Esophagus (tissue), 2 donors: ENCODE measurements around the gene TUBGCP3. TPM values are rescaled to one million over a fixed set of nuclear protein-coding genes. Genes with fewer than 3 reads are reported as not detected.

Source experiments
- H3K27ac ChIP-seq, 2 donors: one replicate each; pipeline ENCODE4 v1.5.1; 2013; ENCODE audit warnings: low read depth in 2 of 2, mild to moderate bottlenecking in 2 of 2, inconsistent platforms in 1 of 2, low read length in 1 of 2, moderate library complexity in 1 of 2
- H3K27me3 ChIP-seq, 2 donors: one replicate each; pipeline ENCODE4 v1.6.1; 2013; ENCODE audit warnings: low read length in 2 of 2, control low read depth in 1 of 2, mild to moderate bottlenecking in 1 of 2; ENCODE audit not compliant: insufficient read depth in 2 of 2, control insufficient read depth in 1 of 2
- H3K36me3 ChIP-seq, 2 donors: one replicate each; pipeline ENCODE4 v1.6.1; 2013; ENCODE audit warnings: low read length in 1 of 2; ENCODE audit not compliant: control insufficient read depth in 2 of 2, insufficient read depth in 2 of 2
- H3K4me1 ChIP-seq, 2 donors: one replicate each; pipeline ENCODE4 v1.6.1; 2013; ENCODE audit warnings: low read length in 1 of 2; ENCODE audit not compliant: control insufficient read depth in 2 of 2, insufficient read depth in 2 of 2
- H3K4me3 ChIP-seq, 2 donors: one replicate each; pipeline ENCODE4 v1.5.1; 2013; ENCODE audit warnings: low read length in 2 of 2, mild to moderate bottlenecking in 2 of 2, low read depth in 1 of 2, moderate library complexity in 1 of 2
- H3K9me3 ChIP-seq, 2 donors: one replicate each; pipeline ENCODE4 v1.6.1; 2013; ENCODE audit warnings: mild to moderate bottlenecking in 2 of 2, low read depth in 1 of 2, low read length in 1 of 2, moderate library complexity in 1 of 2; ENCODE audit not compliant: control insufficient read depth in 2 of 2, insufficient read depth in 1 of 2
- WGBS, 2 donors: extraction: QIAGEN DNeasy Blood & Tissue Kit; methylation state at CpG; one replicate each; pipeline ENCODE4 v1.1.7; 2013; 5-methylcytosine and 5-hydroxymethylcytosine counted together
- polyA plus RNA-seq, 2 donors: library from polyadenylated mRNA; stranded (reverse); fragments of 200-250 nt; gene quantifications; one replicate each; pipeline ENCODE4 v1.2.3, GENCODE V29; 2013
- donor health status: healthy with polysubstance abuse.
- donor health status: Bipolar disorder and iron deficiency.

TUBGCP3 gene
- polyA plus RNA-seq, 2 donors = 6.4 to 11.3 TPM

DNA sequence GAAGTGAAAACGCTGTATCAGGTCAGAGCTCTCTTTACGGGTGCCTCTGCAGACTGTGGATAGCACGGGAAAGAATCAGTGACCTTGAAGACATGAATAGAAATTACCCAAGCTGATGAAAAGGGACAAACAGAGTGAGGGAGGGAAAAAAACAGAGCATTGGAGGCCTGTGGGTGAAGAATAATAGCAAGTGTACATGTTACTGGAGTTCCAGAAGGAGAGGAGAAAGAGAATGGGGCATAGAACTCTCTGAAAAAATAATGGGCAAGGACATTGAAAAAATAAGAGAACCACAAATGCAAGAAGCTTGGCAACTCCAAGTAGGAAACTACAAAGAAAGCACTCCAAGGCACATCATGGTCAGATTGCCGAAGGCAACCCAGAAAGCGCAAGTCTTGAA, 125.5 kb downstream of the TUBGCP3 start:
- Histone ChIP-seq H3K27ac (no peak overlapping the region), H3K36me3 (no peaks in the 10 kb centered on the region), H3K4me3 (no peak overlapping the region), H3K9me3 (peaks cover 0 to 6% of the 10 kb centered on the region in 2 donors), H3K27me3 (no peaks in the 10 kb centered on the region), H3K4me1 (no peaks in the 10 kb centered on the region)
- 93 to 95% methylated on average over 5 of the region's 5 CpGs for WGBS, 2 donors

DNA sequence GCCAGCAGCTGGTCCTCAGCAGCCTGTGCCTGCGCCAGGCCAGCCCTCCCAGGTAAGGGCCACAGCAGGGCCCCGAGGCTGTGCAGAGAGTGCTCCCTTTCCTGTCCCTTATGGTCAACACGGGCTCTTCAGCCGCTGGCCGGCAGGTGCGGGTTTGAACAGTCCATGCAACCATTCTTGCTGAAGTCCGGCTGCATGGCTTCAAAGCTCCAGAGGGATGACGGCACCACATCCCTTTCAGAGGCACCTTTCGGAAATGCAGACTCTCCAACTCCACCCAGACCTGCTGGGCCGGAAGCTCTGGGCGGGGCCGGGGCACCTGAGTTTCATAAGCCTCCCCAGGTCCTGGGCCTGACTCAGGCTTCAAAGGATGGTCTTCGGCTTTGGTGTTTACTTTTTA, 130.5 kb downstream of the TUBGCP3 start:
- 60 to 69% methylated on average over 13 of the region's 13 CpGs for WGBS, 2 donors
- Histone ChIP-seq H3K36me3 (no peaks in the 10 kb centered on the region), H3K9me3 (peaks cover 0 to 6% of the 10 kb centered on the region in 2 donors), H3K27me3 (no peaks in the 10 kb centered on the region), H3K4me3 (no peak overlapping the region), H3K27ac (no peak overlapping the region), H3K4me1 (no peaks in the 10 kb centered on the region)

DNA sequence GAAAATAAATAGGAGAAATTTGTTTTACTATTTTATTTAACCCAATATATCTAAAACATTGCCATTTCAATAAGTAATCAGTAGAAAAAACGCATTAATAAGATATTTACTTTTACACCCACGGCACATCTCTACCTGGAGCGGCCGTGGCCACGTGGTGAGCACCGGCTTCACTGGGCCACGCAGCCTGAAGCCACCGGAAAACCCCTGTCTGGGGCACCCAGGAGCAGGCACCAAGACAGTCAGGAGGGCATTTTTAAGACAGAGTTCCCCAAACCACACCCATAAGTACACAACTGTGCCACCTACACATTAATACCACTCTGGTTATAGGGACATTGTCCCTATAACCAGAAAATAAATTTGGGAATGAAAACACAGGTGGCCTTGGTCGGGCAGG, 130.9 kb downstream of the TUBGCP3 start:
- H3K4me1 ChIP-seq = no peaks in the 10 kb centered on the region
- peaks cover 0 to 6% of the 10 kb centered on the region in 2 donors for H3K9me3 ChIP-seq
- H3K27ac ChIP-seq = no peak overlapping the region
- no peaks in the 10 kb centered on the region for H3K27me3 ChIP-seq
- WGBS, 2 donors = 84 to 87% methylated on average over 9 of the region's 9 CpGs
- H3K36me3 ChIP-seq = no peaks in the 10 kb centered on the region
- H3K4me3 ChIP-seq = no peak overlapping the region

DNA sequence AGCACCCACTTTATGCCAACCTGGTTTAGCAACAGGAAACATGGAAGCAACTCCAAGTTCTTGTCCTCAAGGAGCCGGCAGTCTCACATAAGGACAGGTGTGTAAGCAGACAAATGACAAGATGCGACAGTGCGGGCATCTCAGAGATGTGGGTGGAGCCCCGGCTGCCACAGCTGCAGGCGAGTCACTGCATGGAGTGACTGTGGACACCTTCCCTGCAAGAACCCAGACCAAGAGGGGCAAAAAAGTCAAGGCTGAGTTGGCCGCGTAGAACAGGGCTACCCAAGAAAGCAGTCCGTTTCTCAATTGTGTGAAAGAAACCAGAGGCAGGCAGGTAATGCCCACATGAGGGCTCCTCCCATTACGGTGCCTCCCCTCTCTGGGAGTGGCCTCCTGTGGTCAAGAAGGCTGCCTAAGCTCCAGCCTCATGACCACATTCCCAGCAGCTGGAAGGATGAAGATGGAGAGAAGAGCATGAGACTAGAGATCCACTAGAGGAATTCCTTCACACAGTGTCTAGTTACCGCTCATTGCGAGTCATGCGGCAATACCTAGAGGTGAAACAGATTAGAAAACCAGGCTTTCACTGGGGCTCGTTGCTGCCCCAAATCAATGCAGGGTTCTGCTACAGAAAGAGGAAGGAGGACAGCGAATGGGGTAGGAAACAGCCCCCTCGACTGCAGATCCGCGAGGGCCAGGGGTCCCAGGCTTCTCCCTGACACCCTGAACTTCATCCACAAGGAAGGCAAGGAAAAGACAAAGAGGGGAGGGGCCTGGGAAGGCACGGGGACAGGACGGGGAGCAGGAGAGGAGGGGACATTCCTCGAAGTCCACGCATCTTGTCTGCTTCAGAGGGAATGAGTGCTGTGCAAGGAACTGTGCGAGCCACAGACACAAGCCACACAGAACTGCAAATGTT, 131.6 kb downstream of the TUBGCP3 start:
- Histone ChIP-seq H3K27me3 (no peaks in the 10 kb centered on the region), H3K27ac (no peak overlapping the region), H3K9me3 (peaks cover 0 to 6% of the 10 kb centered on the region in 2 donors), H3K36me3 (no peaks in the 10 kb centered on the region), H3K4me1 (no peaks in the 10 kb centered on the region), H3K4me3 (no peak overlapping the region)
- WGBS, 2 donors = 82 to 87% methylated on average over 22 of the region's 22 CpGs

DNA sequence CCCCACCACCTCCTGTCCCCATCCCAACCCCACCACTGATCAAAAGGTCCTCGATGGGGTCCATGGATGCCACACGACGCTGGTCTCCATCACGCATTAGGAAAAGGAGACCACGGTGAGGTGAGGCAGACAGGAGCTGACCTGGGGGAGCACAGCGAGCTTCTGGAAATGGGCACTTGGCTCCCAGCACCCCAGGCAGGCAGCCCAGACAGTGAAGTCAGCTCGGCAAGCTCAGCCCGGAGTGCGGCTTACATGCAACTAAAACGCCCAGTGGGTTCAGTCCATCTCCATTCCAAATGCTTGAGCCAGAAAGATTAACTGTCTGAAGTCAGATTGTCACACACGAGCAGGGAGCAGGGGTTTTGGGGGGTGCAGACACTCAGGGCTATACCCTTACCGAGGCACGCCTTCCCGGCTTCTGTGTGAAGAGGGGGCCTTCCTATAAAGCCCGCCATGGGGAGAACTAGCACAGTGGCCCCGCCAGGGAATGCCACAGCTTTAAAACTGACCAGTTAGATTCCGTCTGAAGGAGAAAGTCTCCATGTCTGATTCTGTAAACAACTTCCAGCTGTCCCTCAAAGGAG, 132.4 kb downstream of the TUBGCP3 start:
- Histone ChIP-seq H3K9me3 (peaks cover 0 to 6% of the 10 kb centered on the region in 2 donors), H3K27ac (no peak overlapping the region), H3K27me3 (no peaks in the 10 kb centered on the region), H3K4me3 (no peak overlapping the region), H3K4me1 (no peaks in the 10 kb centered on the region), H3K36me3 (no peaks in the 10 kb centered on the region)
- 79% methylated on average over 17 of the region's 17 CpGs for whole genome bisulfite sequencing, 2 donors

DNA sequence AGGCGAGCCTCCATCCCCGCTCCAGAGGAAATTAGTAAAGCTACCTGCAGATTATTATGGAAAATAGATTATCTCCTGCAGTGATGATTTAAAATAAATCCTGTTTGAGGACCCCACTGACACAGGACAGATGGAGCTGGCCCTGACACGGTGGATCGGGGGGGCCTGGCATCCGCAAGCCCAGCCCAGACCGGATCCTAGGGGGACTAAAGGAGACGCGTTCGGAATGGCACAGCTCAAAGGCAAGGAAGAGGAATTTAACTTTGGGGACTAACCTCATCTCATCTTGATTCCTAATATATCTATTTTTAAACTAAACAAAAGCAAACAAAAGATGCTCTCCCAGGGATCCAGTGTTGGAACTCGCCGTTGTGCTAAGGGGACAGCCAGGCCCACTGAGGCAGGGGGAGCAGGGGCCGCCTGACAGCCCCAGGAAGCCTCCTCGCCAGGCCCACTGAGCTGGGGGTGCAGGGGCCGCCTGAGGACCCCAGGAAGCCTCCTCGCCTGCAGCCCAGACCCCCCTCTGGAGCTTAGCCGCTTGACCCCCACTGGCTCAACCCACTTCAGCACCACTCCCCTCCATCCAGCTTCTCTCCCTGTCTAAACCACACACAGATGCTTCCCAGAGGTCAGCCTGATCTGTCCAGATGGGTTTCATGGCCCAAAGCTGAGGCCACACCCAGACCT, 133.2 kb downstream of the TUBGCP3 start:
- H3K36me3 ChIP-seq = no peaks in the 10 kb centered on the region
- H3K9me3 ChIP-seq = peaks cover 0 to 6% of the 10 kb centered on the region in 2 donors
- 77 to 79% methylated on average over 16 of the region's 16 CpGs for WGBS, 2 donors
- H3K27me3 ChIP-seq = no peaks in the 10 kb centered on the region
- H3K27ac ChIP-seq = no peak overlapping the region
- H3K4me1 ChIP-seq = no peaks in the 10 kb centered on the region
- no peak overlapping the region for H3K4me3 ChIP-seq

DNA sequence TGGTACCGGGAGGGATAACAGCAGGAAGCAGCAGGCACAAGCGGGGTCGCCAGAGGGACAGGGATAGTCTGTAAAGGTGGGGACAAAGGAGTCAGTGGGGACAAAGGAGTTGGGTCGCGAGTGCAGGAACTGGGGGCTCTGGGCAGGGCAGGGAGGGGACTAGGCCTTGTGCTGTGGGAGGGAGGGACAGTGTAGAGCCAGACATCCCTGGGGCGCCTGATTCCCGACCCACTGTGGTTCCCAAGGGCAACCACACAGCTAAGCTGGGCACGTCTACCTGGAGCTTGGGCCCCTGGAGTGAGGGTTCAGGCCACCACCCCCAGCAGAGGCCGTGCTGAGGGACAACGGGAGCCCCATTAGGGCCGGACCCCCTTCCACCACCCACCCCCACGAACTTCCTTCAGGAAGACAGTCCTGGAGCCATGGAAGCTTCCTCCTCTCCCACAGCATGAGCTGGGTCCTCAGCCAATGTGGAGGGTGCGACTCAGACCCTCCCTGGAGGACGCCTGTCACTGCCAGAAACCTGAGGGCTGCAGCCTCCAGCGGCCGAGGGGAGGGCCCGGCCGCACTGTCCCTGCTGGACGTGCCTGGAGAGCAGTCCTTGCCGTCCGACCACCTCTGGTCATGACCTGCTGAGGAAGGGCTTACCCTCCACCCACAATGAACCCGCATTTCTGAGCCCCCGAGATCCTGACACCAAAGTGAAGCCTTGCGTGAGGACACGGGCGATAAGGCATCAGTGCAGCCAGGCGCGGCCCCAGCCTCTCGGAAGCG, 133.9 kb downstream of the TUBGCP3 start:
- Histone ChIP-seq H3K27ac (no peak overlapping the region), H3K4me3 (no peak overlapping the region), H3K4me1 (no peaks in the 10 kb centered on the region), H3K36me3 (no peaks in the 10 kb centered on the region), H3K27me3 (no peaks in the 10 kb centered on the region), H3K9me3 (peaks cover 0 to 6% of the 10 kb centered on the region in 2 donors)
- WGBS, 2 donors = 83 to 85% methylated on average over 28 to 30 of the region's 30 CpGs

DNA sequence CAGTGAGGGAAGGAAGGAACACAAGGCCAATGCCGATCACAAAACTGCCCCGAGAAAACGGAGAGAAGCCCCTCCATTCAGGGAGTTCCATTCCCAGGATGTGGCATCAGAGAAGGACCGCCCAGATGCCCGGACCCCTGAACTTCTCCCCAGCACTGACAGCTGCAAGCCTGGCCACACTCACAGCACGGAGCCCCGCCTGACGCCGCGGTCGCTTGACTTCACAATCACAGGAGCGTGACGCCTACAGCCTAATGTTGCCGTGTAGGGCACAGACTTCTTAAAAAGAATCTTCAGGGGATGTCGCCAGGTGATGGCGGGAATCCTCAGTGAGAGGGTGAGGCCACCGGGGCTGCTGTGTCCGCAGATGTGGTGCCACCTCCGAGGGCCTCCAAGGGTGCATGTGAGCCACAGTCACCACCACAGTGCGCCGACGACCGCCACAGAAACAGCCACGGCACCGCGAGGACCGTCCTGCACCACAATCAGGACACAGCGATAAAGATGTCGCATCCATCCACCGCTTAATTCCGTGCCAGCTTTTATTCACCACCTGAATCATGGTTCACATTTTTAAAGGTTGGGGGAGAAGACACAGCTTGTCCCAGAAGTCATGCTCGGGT, 134.6 kb downstream of the TUBGCP3 start:
- Histone ChIP-seq H3K27me3 (no peaks in the 10 kb centered on the region), H3K36me3 (no peaks in the 10 kb centered on the region), H3K27ac (no peak overlapping the region), H3K4me3 (no peak overlapping the region), H3K4me1 (no peaks in the 10 kb centered on the region), H3K9me3 (peaks cover 0 to 6% of the 10 kb centered on the region in 2 donors)
- WGBS, 2 donors = 90% methylated on average over 32 of the region's 32 CpGs
